DND-41 (cell line): ENCODE results near the gene APOL3.
A peak's percentile ranks its signal among the peaks of the same experiment; 100 is the strongest.
"Not testable (repeated sequence)": the region's sequence is repeated elsewhere in the genome, so short reads cannot be mapped to it uniquely, and the experiment has no call there.

ENCODE experiments used
- ATAC-seq: fragments of 200-7000 bp; cut with Tn5 transposase; 3 replicates; pipeline ENCODE4 v1.9.1; 2021; ENCODE audit warnings: low read depth; ENCODE audit not compliant: insufficient read depth
- DNase-seq: peaks from one replicate; pipeline ENCODE4 v3.0.0-alpha.2; 2020
- H2AFZ ChIP-seq: 2 replicates; pipeline ENCODE4 v1.6.0; 2012; ENCODE audit warnings: low read depth, low read length
- H3K27ac ChIP-seq: 2 replicates; pipeline ENCODE4 v1.5.1; 2012; ENCODE audit warnings: low read length, inconsistent platforms
- H3K27me3 ChIP-seq: fragments of 200-600 bp; sonication (generic); 2 replicates; pipeline ENCODE4 v1.6.0; 2012; ENCODE audit warnings: low read length, mild to moderate bottlenecking, inconsistent platforms; ENCODE audit not compliant: insufficient read depth, poor library complexity
- H3K36me3 ChIP-seq: 2 replicates; pipeline ENCODE4 v1.5.1; 2012; ENCODE audit warnings: low read length, inconsistent platforms; ENCODE audit not compliant: insufficient read depth
- H3K4me1 ChIP-seq: 2 replicates; pipeline ENCODE4 v1.5.1; 2012; ENCODE audit warnings: mild to moderate bottlenecking, low read length; ENCODE audit not compliant: insufficient read depth
- H3K4me2 ChIP-seq: 2 replicates; pipeline ENCODE4 v1.6.0; 2012; ENCODE audit warnings: mild to moderate bottlenecking, moderate library complexity, low read length, inconsistent platforms; ENCODE audit not compliant: insufficient read depth
- H3K4me3 ChIP-seq, 2 experiments: fragments of 200-600 bp in 1 of 2; shearing (Covaris generic) in 1 of 2; 2 replicates each; pipeline ENCODE4 v1.5.1; 2012 to 2016; ENCODE audit warnings: inconsistent platforms in 2 of 2, low read length in 2 of 2, mild to moderate bottlenecking in 2 of 2, low read depth in 1 of 2, moderate library complexity in 1 of 2
- H3K79me2 ChIP-seq: 2 replicates; pipeline ENCODE4 v1.6.0; 2012; ENCODE audit warnings: low read length, inconsistent platforms; ENCODE audit not compliant: insufficient read depth
- H3K9ac ChIP-seq: 2 replicates; pipeline ENCODE4 v1.6.0; 2012; ENCODE audit warnings: low read depth, mild to moderate bottlenecking, inconsistent platforms, low read length, moderate library complexity
- H3K9me3 ChIP-seq: 2 replicates; pipeline ENCODE4 v1.5.1; 2012; ENCODE audit warnings: low read length, moderate library complexity, mild to moderate bottlenecking, inconsistent platforms; ENCODE audit not compliant: insufficient read depth, severe bottlenecking
- H4K20me1 ChIP-seq: 2 replicates; pipeline ENCODE4 v1.6.0; 2012; ENCODE audit warnings: low read length; ENCODE audit not compliant: insufficient read depth
- CTCF ChIP-seq: IDR thresholded peaks from 2 replicates; pipeline ENCODE4 v1.5.1; 2012; ENCODE audit warnings: borderline replicate concordance, low read length, moderate library complexity, mild to moderate bottlenecking; ENCODE audit not compliant: poor library complexity, severe bottlenecking; ENCODE audit errors: extremely low read depth
- EZH2 ChIP-seq: IDR thresholded peaks from 3 replicates; pipeline ENCODE4 v1.6.1; 2012; ENCODE audit warnings: borderline replicate concordance, low read depth, mild to moderate bottlenecking, moderate library complexity, low read length, inconsistent platforms; ENCODE audit not compliant: severe bottlenecking

Gene APOL3

GRCh38 chr22:36162127-36163034, 1.8 kb upstream of the APOL3 start:
- H3K9ac ChIP-seq, result peak overlapping the region; percentile 71
- DNase-seq (peak; percentile 78), ATAC-seq (peak; percentile 73)
- peaks cover 80% of the 10 kb centered on the region for H3K4me1 ChIP-seq
- no peak overlapping the region for H2AFZ ChIP-seq
- H3K27ac ChIP-seq, result peak overlapping the region; percentile 95
- H3K79me2 ChIP-seq, result peaks cover 28% of the 10 kb centered on the region
- H3K27me3 ChIP-seq, result no peaks in the 10 kb centered on the region
- TF ChIP-seq CTCF, result no peak
- TF ChIP-seq EZH2, result no peak
- H3K9me3 ChIP-seq, result no peaks in the 10 kb centered on the region
- peak overlapping the region; percentile 82 for H3K4me2 ChIP-seq
- no peaks in the 10 kb centered on the region for H4K20me1 ChIP-seq
- H3K36me3 ChIP-seq, result no peaks in the 10 kb centered on the region
- H3K4me3 ChIP-seq, result no peak overlapping the region

- not testable (repeated sequence) for DNase-seq, H3K9me3 ChIP-seq, H3K27me3 ChIP-seq, H3K36me3 ChIP-seq, H4K20me1 ChIP-seq, H2AFZ ChIP-seq
- H3K27ac ChIP-seq, result peak overlapping the region; percentile 95
- peaks cover 80% of the 10 kb centered on the region for H3K4me1 ChIP-seq
- ATAC-seq, result peak; percentile 38
- H3K4me2 ChIP-seq, result peak overlapping the region; percentile 82
- peaks cover 34% of the 10 kb centered on the region for H3K79me2 ChIP-seq
- H3K9ac ChIP-seq, result peak overlapping the region; percentile 71
- peak overlapping the region in 1 of 2 experiments; percentile 63; a peak in 2 of 4 replicates for H3K4me3 ChIP-seq
These were observed 1.2 kb upstream of the APOL3 start for GRCh38 chr22:36161793-36162126.

- H3K27ac ChIP-seq, result peak overlapping the region; percentile 98
- peak overlapping the region; percentile 68 for H3K4me2 ChIP-seq
- H3K4me3 ChIP-seq, result peak overlapping the region; percentile 44 to 73
These were observed 3.8 kb downstream of the APOL3 start for GRCh38 chr22:36156515-36157419.

More at GRCh38 chr22:36156515-36157419, 3.8 kb downstream of the APOL3 start:
- Histone ChIP-seq H3K36me3 (no peaks in the 10 kb centered on the region), H3K79me2 (peaks cover 67% of the 10 kb centered on the region), H3K4me1 (peaks cover 72% of the 10 kb centered on the region), H3K9me3 (no peaks in the 10 kb centered on the region), H3K27me3 (no peaks in the 10 kb centered on the region), H3K9ac (peak overlapping the region; percentile 87), H4K20me1 (no peaks in the 10 kb centered on the region), H2AFZ (peak overlapping the region; percentile 91)
- no peak for TF ChIP-seq EZH2
- no peak for TF ChIP-seq CTCF
- DNase-seq, result peak; percentile 78
- ATAC-seq, result peak; percentile 54
